A673 (cell line): Measurements from ENCODE around the gene CDK5RAP2. TPM values are rescaled to one million over a fixed set of nuclear protein-coding genes. Genes with fewer than 3 reads are reported as not detected.

ENCODE experiments used
- BruUV-seq: library from RNA; stranded (reverse); fragments of 400-500 nt; replicated peaks from 2 replicates; lab custom pipeline; 2021; lab: Mats Ljungman, UMichigan
- CTCF ChIA-PET: fragments of 300-600 bp; sonication (Branson Sonifier 250); formaldehyde crosslinking; loops from one replicate; lab custom pipeline; 2022; ENCODE audit warnings: antibody characterized with exemption; lab: Charles Lee
- POLR2A ChIA-PET: fragments of 300-600 bp; sonication (Branson Sonifier 250); formaldehyde crosslinking; loops from one replicate; lab custom pipeline; 2022; ENCODE audit warnings: antibody characterized with exemption; ENCODE audit not compliant: low non-redundant PET; lab: Charles Lee
- DNase-seq: peaks from one replicate; pipeline ENCODE4 v3.0.0-alpha.2; 2015; ENCODE audit warnings: low spot score
- H3K27ac ChIP-seq: fragments of 200-600 bp; sonication (generic); 2 replicates; pipeline ENCODE4 v1.5.1; 2016; ENCODE audit warnings: mixed run types, low read depth, mild to moderate bottlenecking, mixed read lengths, antibody characterized with exemption, low read length; ENCODE audit not compliant: poor library complexity, severe bottlenecking
- H3K27me3 ChIP-seq: fragments of 200-600 bp; sonication (generic); replicated peaks from 2 replicates; pipeline ENCODE4 v1.6.1; 2017; ENCODE audit warnings: mixed run types, low read depth, mild to moderate bottlenecking, mixed read lengths, antibody characterized with exemption, low read length; ENCODE audit not compliant: insufficient read depth, poor library complexity
- H3K36me3 ChIP-seq: fragments of 200-600 bp; sonication (generic); 2 replicates; pipeline ENCODE4 v1.6.1; 2016; ENCODE audit warnings: mixed run types, mild to moderate bottlenecking, mixed read lengths, antibody characterized with exemption, low read length; ENCODE audit not compliant: insufficient read depth, poor library complexity, severe bottlenecking
- H3K4me1 ChIP-seq: fragments of 200-600 bp; sonication (generic); 2 replicates; pipeline ENCODE4 v1.6.1; 2017; ENCODE audit warnings: mixed run types, mild to moderate bottlenecking, mixed read lengths, antibody characterized with exemption, low read length; ENCODE audit not compliant: insufficient read depth, poor library complexity, severe bottlenecking
- H3K4me3 ChIP-seq: fragments of 200-600 bp; sonication (generic); 2 replicates; pipeline ENCODE4 v1.5.1; 2016; ENCODE audit warnings: low read depth, mixed run types, mild to moderate bottlenecking, mixed read lengths, low read length; ENCODE audit not compliant: poor library complexity, severe bottlenecking
- H3K9me3 ChIP-seq: fragments of 200-600 bp; sonication (generic); 2 replicates; pipeline ENCODE4 v1.6.1; 2016; ENCODE audit warnings: mixed run types, low read depth, mild to moderate bottlenecking, mixed read lengths, antibody characterized with exemption, low read length; ENCODE audit not compliant: poor library complexity, severe bottlenecking
- EZH2 ChIP-seq: fragments of 200-600 bp; sonication (generic); IDR thresholded peaks from 2 replicates; pipeline ENCODE4 v1.6.1; 2017; ENCODE audit warnings: borderline replicate concordance, low read depth, mild to moderate bottlenecking, mixed read lengths, antibody characterized with exemption, low read length; ENCODE audit not compliant: poor library complexity, severe bottlenecking
- intact Hi-C: fragments of 100-400 bp; cut with micrococcal nuclease; formaldehyde crosslinking; loops from one replicate; pipeline ENCODE4 v1.10.0; 2022; ENCODE audit not compliant: unreplicated experiment
- total RNA-seq: library from RNA; stranded (reverse); gene quantifications from 2 replicates; pipeline ENCODE4 v1.2.3, GENCODE V29; 2021
- TF ChIP-seq, protein P1 (sequence below): fragments of 300-800, 200-600 bp; sonication (generic); conservative IDR thresholded peaks from 2 replicates; pipeline ENCODE4 v1.5.1; 2017; ENCODE audit warnings: low read depth, mild to moderate bottlenecking, antibody characterized with exemption, low read length, moderate library complexity, mixed read lengths

Gene CDK5RAP2
- total RNA-seq, 1 experiment from 2014 or later: 94.5 TPM

- no peaks in the 10 kb centered on the region for H3K4me1 ChIP-seq
- H3K36me3 ChIP-seq: peaks cover 58% of the 10 kb centered on the region
- no peak for DNase-seq
- ChIA-PET POLR2A (no interaction called here), CTCF (no interaction called here)
- H3K4me3 ChIP-seq: no peak overlapping the region
- intact Hi-C loops: no loop called here
- no peak overlapping the region for H3K27ac ChIP-seq
- H3K27me3 ChIP-seq: no peaks in the 10 kb centered on the region
- BruUV-seq: no TSS peak
- TF ChIP-seq, protein P1, sequence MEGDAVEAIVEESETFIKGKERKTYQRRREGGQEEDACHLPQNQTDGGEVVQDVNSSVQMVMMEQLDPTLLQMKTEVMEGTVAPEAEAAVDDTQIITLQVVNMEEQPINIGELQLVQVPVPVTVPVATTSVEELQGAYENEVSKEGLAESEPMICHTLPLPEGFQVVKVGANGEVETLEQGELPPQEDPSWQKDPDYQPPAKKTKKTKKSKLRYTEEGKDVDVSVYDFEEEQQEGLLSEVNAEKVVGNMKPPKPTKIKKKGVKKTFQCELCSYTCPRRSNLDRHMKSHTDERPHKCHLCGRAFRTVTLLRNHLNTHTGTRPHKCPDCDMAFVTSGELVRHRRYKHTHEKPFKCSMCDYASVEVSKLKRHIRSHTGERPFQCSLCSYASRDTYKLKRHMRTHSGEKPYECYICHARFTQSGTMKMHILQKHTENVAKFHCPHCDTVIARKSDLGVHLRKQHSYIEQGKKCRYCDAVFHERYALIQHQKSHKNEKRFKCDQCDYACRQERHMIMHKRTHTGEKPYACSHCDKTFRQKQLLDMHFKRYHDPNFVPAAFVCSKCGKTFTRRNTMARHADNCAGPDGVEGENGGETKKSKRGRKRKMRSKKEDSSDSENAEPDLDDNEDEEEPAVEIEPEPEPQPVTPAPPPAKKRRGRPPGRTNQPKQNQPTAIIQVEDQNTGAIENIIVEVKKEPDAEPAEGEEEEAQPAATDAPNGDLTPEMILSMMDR: no peak
- TF ChIP-seq EZH2: no peak
- no peaks in the 10 kb centered on the region for H3K9me3 ChIP-seq
Observed at GRCh38 chr9:120438111-120438510, 141.9 kb downstream of the CDK5RAP2 start.

GRCh38 chr9:120436983-120437475 is 142.9 kb downstream of the CDK5RAP2 start:
- TF ChIP-seq, protein P1: no peak
- no peak for TF ChIP-seq EZH2
- DNase-seq: no peak
- Histone ChIP-seq H3K36me3 (peaks cover 47% of the 10 kb centered on the region), H3K27me3 (no peaks in the 10 kb centered on the region), H3K4me1 (no peaks in the 10 kb centered on the region), H3K9me3 (no peaks in the 10 kb centered on the region), H3K27ac (no peak overlapping the region), H3K4me3 (no peak overlapping the region)
- POLR2A ChIA-PET: no interaction called here
- CTCF ChIA-PET: no interaction called here
- intact Hi-C loops: no loop called here
- BruUV-seq: no TSS peak

DNA sequence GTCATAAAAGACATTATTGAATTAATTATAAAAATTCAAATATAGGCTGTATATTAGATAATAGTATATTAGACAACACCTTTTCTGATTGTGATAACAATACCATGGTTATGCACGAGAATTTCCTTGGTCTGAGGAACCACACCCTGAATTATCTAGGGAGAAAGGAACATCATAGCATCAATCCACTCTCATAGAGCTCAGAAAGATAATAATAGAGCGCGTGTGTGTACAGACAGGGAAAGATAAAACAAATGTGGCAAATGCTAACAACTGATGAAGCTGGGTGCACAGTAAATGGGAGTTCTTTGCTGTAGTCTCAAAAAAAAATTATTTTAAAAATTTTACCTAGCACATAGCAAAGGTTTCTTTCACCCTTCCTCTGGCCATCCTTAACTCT is 143.5 kb downstream of the CDK5RAP2 start:
- BruUV-seq: no TSS peak
- H3K27me3 ChIP-seq: no peaks in the 10 kb centered on the region
- intact Hi-C loops: no loop called here
- H3K36me3 ChIP-seq: peaks cover 42% of the 10 kb centered on the region
- H3K27ac ChIP-seq: no peak overlapping the region
- no peak overlapping the region for H3K4me3 ChIP-seq
- no peaks in the 10 kb centered on the region for H3K9me3 ChIP-seq
- no peak for DNase-seq
- TF ChIP-seq, protein P1: no peak
- TF ChIP-seq EZH2: no peak
- ChIA-PET POLR2A (no interaction called here), CTCF (no interaction called here)
- H3K4me1 ChIP-seq: no peaks in the 10 kb centered on the region
